OCI-LY3 (cell line): Measurements from ENCODE around the gene WAS.

Experiments used
- EZH2phosphoT487 ChIP-seq: fragments of 200-600 bp; shearing (Covaris generic); IDR thresholded peaks from 2 replicates; pipeline ENCODE4 v1.6.1; 2018; ENCODE audit warnings: antibody characterized with exemption, mixed run types, low read depth
- TF ChIP-seq, protein P1 (sequence below): fragments of 200-600, 300-600 bp; sonication (generic); IDR thresholded peaks from 2 replicates; pipeline ENCODE4 v1.5.1; 2014; ENCODE audit warnings: antibody characterized with exemption, low read length, low read depth

DNA sequence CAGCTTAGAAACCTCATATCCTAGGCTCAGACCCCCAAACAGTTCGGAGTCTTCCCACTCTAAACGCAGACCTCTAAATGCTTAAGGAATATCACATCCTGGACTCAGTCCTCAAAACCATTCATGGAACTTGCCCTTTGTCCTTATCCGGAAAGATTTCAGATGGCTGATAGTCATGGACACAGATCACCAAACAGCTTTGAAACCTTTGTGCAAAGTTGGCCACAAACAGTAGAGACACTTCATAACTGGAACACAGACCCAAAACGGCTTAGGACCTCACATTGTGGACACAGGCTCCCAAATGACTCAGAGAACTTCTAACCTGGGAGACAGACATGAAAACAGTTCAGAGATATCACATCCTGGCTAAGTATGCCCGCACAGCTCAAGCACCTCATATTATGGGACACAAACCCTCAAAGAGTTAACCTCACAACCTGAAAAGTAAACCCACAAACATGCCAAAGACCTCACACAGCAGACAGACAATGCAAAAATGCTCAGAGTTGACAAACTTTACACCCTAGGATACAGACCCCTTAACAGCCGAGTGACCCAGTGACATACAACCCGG is 28.4 kb downstream of the WAS start:
- TF ChIP-seq, protein P1, sequence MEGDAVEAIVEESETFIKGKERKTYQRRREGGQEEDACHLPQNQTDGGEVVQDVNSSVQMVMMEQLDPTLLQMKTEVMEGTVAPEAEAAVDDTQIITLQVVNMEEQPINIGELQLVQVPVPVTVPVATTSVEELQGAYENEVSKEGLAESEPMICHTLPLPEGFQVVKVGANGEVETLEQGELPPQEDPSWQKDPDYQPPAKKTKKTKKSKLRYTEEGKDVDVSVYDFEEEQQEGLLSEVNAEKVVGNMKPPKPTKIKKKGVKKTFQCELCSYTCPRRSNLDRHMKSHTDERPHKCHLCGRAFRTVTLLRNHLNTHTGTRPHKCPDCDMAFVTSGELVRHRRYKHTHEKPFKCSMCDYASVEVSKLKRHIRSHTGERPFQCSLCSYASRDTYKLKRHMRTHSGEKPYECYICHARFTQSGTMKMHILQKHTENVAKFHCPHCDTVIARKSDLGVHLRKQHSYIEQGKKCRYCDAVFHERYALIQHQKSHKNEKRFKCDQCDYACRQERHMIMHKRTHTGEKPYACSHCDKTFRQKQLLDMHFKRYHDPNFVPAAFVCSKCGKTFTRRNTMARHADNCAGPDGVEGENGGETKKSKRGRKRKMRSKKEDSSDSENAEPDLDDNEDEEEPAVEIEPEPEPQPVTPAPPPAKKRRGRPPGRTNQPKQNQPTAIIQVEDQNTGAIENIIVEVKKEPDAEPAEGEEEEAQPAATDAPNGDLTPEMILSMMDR: no peak
- no peak for TF ChIP-seq EZH2phosphoT487
